ENCODE results near the gene HEBP1.

HEBP1 gene

GRCh38 chr12:12987421-12987820 is 12.6 kb downstream of the HEBP1 start:
- no peak for DNase-seq

GRCh38 chr12:12986775-12987331 is 13.2 kb downstream of the HEBP1 start:
- DNase-seq, result no peak

GRCh38 chr12:12985817-12986408 is 14.2 kb downstream of the HEBP1 start:
- no peak for DNase-seq

- DNase-seq, result no peak
Observed at GRCh38 chr12:12984149-12984548, 15.9 kb downstream of the HEBP1 start.

DNA sequence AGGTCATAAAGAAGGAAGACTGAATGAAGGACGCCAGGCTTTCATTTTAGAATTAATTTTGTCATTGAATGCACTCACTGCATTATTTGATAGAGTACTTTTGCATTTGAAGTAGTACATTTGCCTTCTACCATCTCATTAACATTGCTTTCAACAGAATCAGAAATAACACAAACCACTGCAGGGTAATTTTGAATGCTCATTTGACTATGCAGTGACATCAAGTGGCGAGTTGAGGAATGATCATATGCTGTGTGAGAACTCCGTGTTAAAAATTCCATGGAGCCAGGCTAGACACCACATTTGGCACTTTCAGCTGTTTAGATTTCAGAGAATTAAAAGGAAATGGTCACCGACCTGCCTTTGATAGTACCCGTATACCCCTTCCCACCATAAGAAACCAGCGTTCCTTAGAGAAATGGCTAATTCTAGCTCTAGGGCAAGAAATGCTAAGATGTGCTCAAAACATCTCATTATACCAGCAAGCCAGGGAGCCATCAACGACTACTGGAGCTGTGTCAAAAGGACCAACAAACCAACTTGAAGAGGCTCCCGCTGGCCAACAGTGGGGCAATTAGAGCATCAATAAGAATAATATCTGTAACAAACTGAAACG is 16.5 kb downstream of the HEBP1 start:
- no peak for DNase-seq

- DNase-seq, result no peak
Observed at GRCh38 chr12:12982331-12982730, 17.7 kb downstream of the HEBP1 start.

- DNase-seq, result no peak
Observed at GRCh38 chr12:12979731-12980259, 20.3 kb downstream of the HEBP1 start.

- DNase-seq, result no peak
Observed at GRCh38 chr12:12979126-12979525, 20.9 kb downstream of the HEBP1 start.

DNA sequence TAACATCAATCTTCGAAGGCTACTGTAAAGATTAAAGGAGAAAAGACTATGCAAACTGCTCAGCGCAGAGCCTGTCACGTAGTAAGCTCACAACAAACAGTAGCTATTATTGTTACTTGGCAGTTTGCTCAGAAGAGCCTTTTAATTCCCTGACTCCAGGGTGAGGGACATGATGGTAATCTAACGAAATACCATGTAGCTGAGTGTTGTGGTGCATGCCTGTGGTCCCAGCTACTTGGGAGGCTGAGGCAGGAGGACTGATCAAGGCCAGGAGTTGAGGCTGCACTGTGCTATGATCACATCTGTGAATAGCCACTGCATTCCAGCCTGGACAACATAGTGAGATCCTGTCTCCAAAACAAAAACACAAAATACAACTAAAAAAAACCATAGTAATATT is 22.8 kb downstream of the HEBP1 start:
- DNase-seq, result no peak

- DNase-seq, result no peak
Observed at GRCh38 chr12:12976366-12976765, 23.7 kb downstream of the HEBP1 start.

DNA sequence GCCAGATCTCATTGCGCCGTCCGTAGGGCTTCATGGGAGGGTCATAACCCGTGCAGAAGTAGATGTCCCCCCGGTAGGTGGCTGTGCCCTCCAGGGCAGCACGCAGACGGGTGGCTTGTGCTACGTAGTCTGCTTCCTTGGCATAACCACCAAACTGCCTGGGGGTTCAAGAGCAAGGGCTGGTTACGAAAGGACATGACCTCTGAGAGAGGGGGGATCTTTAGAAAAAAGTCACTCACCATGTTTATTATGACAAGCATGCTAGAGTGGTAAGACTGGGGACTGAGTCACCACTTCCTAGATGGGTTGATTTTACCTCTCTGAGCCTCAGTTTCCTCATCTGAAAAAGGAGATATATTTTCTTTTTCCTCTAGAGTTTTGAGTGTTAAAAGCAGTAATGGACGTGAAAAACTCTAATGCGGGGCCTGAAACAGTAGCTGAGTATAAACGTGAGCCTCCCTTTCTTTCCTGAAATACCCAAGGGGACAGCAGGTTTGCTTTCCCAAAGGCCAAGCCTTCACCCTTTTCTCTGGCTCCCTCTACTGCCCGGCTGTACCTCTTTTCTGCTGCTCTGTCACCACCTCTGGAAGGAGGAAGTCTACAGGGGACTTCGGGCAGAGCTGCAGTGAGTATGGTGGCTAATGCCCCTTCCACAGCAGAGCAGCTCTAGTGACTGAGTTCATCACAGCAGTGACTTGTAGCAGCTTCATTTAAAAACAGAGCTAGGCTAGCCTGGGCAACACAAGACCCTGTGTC is 24.6 kb downstream of the HEBP1 start:
- no peak for DNase-seq

DNA sequence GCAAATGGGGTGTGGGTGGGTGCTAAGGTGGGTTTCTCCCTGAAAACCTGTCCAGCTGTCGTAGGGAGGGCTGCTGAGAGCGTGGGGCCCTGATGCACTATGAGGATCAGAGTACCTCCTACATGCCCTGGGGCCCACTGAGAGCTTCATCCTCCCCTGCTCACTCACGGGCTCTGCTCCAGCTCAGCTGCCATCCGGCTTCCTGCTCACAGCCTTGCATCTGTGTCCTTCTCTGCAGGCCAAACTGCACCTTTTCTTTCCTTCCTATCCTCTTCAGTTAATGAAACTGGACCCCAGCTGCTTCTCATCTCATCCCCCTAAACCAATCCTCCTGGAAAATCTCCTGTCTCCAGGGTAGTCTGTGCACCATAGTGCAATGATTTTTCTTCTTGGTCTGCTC is 25.9 kb downstream of the HEBP1 start:
- DNase-seq, result no peak

- no peak for DNase-seq
Observed at GRCh38 chr12:12973019-12973418, 27.0 kb downstream of the HEBP1 start.

GRCh38 chr12:12965836-12966235 is 34.2 kb downstream of the HEBP1 start:
- no peak for DNase-seq

GRCh38 chr12:12964255-12964654 is 35.8 kb downstream of the HEBP1 start:
- DNase-seq, result no peak

GRCh38 chr12:12960639-12961209 is 39.3 kb downstream of the HEBP1 start:
- DNase-seq, result no peak

DNA sequence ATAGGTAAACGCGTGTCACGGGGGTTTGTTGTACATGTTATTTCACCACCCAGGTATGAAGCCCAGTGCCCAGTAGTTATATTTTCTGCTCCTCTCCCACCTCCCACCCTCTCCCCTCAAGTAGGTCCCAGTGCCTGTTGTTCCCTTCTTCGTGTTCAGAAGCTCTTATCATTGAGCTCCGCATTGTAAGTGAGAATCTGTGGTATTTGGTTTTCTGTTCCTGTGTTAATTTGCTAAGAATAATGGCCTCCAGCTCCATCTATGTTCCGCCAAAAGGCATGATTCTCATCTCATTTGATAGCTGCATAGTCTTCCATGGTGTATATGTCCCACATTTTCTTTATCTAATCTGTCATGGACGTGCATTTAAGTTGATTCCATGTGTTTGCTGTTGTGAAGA is 41.2 kb downstream of the HEBP1 start:
- DNase-seq, result no peak

DNA sequence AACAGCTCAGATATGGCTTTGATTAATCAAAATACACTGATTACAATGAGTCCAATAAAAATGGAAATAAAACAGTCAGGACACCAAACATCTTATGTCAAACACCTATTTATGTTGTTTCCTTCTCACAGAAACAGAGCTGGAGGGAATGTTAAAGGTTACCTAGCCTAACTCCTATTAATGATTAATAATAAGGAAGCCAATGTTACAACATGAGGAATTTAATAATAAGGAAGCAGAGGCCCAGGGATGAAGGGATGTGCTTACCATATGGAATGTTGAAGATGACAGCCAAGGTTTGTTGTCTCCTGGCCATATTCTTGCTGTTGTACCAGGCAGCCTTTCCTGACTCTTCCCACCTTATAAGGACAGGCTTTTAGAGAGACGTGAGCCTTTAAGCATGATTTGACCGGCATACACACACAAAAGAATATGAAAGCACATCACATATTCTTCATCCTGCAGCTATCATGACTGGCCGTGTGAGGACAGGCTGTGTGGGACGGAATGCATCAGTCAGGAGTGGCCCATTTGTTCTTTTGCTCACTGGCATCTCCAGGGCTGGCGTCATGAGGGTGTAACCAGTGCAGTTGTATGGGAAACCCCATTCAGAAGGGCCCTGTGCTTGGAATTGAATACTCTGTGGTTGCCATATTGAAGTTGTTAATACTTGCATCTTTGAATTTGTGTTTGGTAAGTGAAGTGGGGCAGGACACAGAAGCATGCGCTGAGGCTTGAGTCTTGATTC is 45.0 kb downstream of the HEBP1 start:
- DNase-seq, result no peak

- DNase-seq, result no peak
Observed at GRCh38 chr12:12954356-12954755, 45.7 kb downstream of the HEBP1 start.

- DNase-seq, result no peak
Observed at GRCh38 chr12:12952036-12952435, 48.0 kb downstream of the HEBP1 start, which contains the start of gene GPRC5D. TSS of gene GPRC5D (minus strand) at chr12:12952170. CDS start at chr12:12950384, 1,786 bp downstream.

DNA sequence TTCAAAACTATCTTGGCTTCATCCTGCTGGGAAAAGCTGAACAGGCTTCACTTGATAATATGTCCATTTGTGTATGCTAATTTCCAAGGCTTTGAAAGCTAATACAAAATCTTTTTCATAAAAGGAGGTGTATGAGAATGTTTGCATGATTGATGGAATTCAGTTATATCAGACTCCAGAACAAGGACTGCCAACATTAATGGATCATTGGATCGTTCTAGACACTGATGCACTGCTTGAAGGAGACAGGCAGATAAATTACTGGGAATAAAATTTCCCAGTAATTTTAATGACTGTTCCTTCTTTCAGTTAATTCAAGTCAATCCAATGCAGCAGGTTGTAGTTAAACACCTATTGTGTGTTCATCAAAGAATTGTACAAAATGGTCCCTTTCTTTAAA is 48.6 kb downstream of the HEBP1 start:
- DNase-seq, result no peak

- DNase-seq, result no peak
Observed at GRCh38 chr12:12947902-12948301, 52.2 kb downstream of the HEBP1 start.

All from left hindlimb (tissue), 1 donor.